HG03108 (cell line): ENCODE data around the gene KCNN3.

Experiments used
- ATAC-seq: cut with Tn5 transposase; IDR thresholded peaks from one replicate; pipeline ENCODE4 v1.9.1; 2021; ENCODE audit warnings: moderate library complexity; ENCODE audit not compliant: unreplicated experiment

Gene KCNN3

GRCh38 chr1:154842635-154843034, 27.4 kb downstream of the KCNN3 start:
- no peak for ATAC-seq

GRCh38 chr1:154841384-154841783, 28.7 kb downstream of the KCNN3 start:
- no peak for ATAC-seq

GRCh38 chr1:154840269-154841176, 29.6 kb downstream of the KCNN3 start:
- ATAC-seq, result no peak

- ATAC-seq, result no peak
Observed at GRCh38 chr1:154839691-154840090, 30.4 kb downstream of the KCNN3 start.

GRCh38 chr1:154838988-154839387, 31.1 kb downstream of the KCNN3 start:
- no peak for ATAC-seq

GRCh38 chr1:154838461-154838860, 31.6 kb downstream of the KCNN3 start:
- no peak for ATAC-seq

GRCh38 chr1:154837672-154838171, 32.4 kb downstream of the KCNN3 start:
- peak; percentile 76 for ATAC-seq

GRCh38 chr1:154837034-154837671, 32.9 kb downstream of the KCNN3 start:
- no peak for ATAC-seq

- no peak for ATAC-seq
Observed at GRCh38 chr1:154835531-154836324, 34.4 kb downstream of the KCNN3 start.

- no peak for ATAC-seq
Observed at GRCh38 chr1:154833841-154834240, 36.2 kb downstream of the KCNN3 start.

- no peak for ATAC-seq
Observed at GRCh38 chr1:154833209-154833608, 36.9 kb downstream of the KCNN3 start.

GRCh38 chr1:154832384-154832783, 37.7 kb downstream of the KCNN3 start:
- no peak for ATAC-seq

GRCh38 chr1:154831462-154831861, 38.6 kb downstream of the KCNN3 start:
- no peak for ATAC-seq

GRCh38 chr1:154829062-154829461, 41.0 kb downstream of the KCNN3 start:
- no peak for ATAC-seq

- no peak for ATAC-seq
Observed at GRCh38 chr1:154824179-154825000, 45.7 kb downstream of the KCNN3 start.

GRCh38 chr1:154822717-154823116, 47.4 kb downstream of the KCNN3 start:
- no peak for ATAC-seq

- no peak for ATAC-seq
Observed at GRCh38 chr1:154822233-154822632, 47.8 kb downstream of the KCNN3 start.

GRCh38 chr1:154821083-154821482, 49.0 kb downstream of the KCNN3 start:
- ATAC-seq, result no peak

- no peak for ATAC-seq
Observed at GRCh38 chr1:154820646-154821045, 49.4 kb downstream of the KCNN3 start.
